Stimulated activated CD8-positive, alpha-beta memory T cell treated with anti-CD3 and anti-CD28 coated beads, Interleukin-7, amount 100 ng/mL, for 24 hours (primary cell): ENCODE results near the gene RAB26.
"Not testable (repeated sequence)": the region's sequence is repeated elsewhere in the genome, so short reads cannot be mapped to it uniquely, and the experiment has no call there.

ENCODE experiments used
- DNase-seq: peaks from one replicate; pipeline ENCODE4 v3.0.0-alpha.2; 2020; ENCODE audit warnings: low read depth

Gene RAB26

GRCh38 chr16:2117341-2117740, 31.1 kb upstream of the RAB26 start:
- DNase-seq = not testable (repeated sequence)

- DNase-seq = not testable (repeated sequence)
These were observed 30.3 kb upstream of the RAB26 start for GRCh38 chr16:2117960-2118722.

DNA sequence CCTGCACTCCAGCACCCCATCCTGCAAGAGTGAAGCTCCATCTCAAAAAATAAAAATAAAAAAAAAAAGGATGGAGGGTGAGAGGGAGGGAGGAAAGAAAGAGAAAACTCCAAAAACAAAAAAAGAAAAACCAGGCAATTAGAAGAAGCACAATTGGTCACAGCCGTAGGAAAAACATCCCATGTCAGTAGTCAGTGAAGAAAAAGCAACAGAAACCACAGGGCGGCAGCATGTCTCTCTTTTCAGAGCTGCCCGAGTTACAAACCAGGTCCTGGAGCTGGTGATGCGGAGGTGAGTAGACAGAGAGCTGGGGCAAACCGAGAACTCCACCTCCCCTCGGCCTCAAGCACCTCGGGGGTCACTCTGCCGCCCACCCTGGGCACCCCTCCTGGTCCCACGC, 27.1 kb upstream of the RAB26 start:
- DNase-seq = not testable (repeated sequence)

- DNase-seq = no peak
These were observed 26.6 kb upstream of the RAB26 start for GRCh38 chr16:2121853-2122252.

DNA sequence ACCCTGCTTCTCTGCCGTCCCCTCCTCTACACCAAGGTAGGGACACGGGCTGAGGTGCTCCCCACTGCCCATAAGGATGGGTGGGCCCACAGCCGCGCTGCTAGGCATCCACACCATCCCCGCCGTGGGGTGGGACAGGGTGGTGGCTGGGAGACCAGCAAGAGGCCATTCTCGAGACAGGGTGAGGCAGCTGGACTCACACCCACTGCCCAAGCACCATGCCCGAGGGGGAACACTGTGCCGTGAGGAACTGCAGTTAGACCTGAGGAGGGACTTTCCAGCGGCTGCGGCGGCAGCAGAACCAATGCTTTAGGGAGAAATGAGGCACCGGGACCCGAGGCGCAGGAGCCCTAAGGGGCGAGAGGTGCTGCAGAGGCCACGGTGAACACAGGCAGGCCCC, 26.0 kb upstream of the RAB26 start:
- no peak for DNase-seq

DNA sequence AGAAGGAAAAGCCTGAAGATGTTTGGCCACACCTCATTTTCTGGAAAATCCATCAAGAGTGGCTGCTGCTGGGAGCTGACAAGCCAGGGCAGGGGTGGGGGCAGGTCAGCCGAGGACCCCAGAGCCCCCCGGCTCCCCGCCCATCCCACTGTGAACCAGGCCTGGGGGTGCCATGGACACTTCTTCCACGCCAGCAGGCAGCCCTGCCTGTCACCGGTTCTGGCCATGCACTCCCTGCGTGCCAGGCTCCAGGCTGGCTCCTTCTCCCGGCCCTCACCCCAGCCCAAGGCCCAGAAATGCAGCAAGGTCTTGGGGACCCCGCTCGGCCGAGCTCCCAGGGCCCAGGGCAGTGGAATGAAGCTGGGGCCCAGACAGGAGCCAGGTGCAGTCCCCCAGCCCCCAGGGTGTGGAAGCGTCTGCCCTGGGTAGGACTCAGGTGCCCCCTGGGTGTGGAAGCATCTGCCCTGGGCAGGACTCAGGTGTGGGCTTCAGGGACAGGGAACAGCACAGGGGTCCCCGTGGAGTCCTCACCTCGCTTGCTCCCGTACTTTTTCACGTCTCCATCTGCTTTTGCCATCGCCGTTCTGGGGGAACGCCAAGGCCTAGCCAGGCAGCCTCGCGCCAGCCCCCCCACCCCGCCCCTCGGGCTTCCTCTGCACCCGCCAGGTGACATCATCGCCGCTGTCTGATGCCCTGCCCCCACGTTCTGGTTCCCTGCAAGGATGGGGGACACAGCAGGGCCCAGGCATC, 25.3 kb upstream of the RAB26 start:
- not testable (repeated sequence) for DNase-seq

DNA sequence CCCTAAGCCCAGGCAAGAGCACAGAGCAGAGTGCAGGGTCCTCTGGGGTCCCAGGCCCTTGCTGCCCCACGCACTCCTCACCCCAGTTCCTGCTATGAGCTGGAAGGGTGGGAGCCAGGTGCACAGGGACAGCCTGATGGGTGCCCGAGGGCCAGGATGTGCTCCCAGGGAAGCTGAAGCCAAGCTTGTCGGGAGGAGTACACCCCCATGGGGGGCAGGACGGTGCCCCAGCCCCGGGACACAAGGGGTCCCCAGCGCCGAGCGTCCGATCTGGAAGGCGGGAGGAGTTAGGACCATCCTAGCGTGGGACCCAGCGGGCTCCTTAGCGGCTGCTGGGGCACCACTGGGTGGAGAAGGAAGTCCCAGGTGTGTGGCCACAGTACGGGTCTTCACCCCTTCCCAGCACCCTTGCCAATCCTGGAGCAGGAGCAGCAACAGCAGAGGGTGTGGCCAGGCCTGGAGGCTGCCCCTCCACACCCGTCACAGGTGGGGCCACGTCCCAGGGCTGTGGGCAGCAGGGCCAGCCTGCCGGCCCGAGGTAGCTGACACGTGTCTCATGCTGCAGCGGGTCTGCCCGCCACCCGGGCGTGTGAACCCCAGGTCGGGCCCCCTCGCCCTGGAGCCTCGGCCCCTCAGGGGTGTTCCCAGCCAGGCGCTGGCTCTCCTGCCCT, 24.6 kb upstream of the RAB26 start:
- not testable (repeated sequence) for DNase-seq

DNA sequence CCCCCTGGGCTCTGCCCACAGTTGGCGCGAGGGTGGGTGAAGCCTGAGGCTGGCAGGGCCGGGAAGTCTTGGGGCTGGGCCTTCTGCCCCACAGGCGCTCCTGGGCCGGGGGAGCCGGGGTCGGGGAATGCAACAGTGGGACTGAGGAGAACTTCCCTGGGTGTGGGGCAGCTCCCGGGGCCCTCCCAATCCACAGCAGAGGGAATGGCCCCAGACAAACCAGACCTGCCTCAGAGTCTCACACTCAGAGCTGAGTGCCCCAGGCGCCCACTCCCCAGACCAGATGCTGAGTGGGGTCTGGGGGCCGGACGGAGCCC, 24.1 kb upstream of the RAB26 start:
- not testable (repeated sequence) for DNase-seq

- DNase-seq = not testable (repeated sequence)
These were observed 23.6 kb upstream of the RAB26 start for GRCh38 chr16:2124694-2125444.

DNA sequence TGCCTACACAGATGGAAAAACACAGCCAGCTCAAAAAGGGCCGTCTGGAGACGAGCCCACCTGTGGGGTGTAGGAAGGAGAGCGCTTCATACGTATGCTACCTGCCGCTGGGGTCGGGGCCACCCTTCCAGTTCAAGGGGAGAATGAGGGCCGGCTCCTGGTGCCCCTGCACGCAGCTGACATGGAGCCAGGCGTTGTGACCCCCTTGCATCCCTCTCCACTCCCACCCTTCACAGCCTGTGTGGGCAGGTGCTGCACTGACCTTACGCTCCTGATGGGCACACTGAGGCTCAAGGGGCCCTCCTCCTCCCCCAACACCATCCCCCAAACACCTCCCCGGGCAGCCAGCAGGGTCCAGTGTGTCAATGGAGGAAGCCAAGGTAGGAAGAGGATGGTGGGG, 22.8 kb upstream of the RAB26 start:
- not testable (repeated sequence) for DNase-seq

DNA sequence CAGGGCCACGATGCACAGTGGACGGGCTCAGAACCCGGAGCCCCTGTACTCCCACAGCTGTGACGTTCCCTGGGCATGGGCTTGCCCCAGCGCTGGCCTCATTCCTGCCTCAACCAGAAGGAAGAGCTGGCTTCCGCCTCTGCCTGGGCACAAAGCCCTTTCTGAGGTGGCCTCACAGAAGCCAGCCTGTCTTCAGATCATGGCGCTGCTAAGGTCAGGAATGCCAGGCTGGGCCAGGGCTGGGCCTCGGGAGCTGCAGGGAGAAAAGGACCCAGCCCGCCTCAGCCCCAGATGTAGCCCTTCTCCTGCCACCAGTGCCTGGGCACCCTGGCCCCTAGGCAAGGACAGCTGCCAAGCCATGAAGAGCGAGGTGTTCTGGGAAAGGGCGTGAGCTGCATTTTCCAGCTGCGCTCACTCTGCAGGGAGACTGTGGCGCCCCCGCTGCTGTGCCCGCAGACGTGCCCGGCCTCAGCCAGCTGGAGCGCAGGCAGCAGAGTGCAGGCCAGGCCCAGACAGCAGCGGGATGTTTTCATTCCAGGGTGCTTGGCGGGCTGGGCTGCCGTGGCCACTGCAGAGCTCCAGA, 22.2 kb upstream of the RAB26 start:
- DNase-seq = not testable (repeated sequence)

DNA sequence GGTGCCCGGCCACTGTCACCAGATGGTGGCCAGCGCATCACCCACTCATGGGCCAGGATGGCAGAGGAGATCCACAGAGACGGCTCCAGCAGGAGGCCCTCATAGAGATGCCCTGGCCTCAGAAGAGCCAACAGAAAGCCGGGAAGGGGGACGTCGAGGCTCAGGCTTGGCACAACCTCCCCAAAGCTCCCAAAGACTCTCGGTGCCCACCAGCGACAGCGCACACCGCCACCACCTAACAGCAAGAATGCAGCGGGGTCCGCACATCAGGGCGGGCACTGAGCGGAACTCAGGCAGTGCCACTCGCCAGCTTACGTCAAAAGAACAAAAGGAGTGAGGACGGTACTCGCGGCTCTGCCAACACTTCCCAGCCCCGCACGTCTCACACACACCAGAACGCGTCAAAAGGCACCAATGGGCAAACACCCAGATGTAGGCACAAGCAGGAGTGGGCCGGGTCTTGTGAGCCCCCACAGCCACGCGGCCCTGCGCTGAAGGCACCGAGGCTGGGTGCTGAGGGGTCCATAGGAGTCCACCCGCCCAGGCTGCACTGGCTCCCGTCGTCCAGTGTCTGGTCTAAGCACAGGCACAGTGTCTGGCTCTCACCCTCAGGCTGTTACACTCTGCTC, 21.4 kb upstream of the RAB26 start:
- not testable (repeated sequence) for DNase-seq

- not testable (repeated sequence) for DNase-seq
These were observed 20.7 kb upstream of the RAB26 start for GRCh38 chr16:2127630-2128280.

DNA sequence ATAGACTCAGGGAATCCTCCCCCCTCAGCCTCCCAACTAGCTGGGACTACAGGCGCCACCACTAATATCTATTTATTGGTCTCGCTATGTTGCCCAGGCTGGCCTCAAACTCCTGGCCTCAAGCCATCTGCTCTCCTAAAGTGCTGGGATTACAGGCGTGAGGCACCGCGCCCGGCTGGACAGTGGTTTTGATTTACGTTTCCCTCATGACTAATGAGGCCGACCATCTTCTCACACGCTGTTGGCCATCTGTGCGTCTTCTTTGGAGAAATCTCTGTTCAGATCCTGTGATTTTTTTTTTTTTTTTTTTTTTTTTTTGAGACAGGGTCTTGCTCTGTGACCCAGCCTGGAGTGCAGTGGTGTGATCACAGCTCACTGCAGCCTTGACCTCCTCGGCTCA, 19.2 kb upstream of the RAB26 start:
- DNase-seq = not testable (repeated sequence)

- not testable (repeated sequence) for DNase-seq
These were observed 18.5 kb upstream of the RAB26 start for GRCh38 chr16:2129890-2130447.

GRCh38 chr16:2133797-2134196, 14.6 kb upstream of the RAB26 start:
- DNase-seq = not testable (repeated sequence)

DNA sequence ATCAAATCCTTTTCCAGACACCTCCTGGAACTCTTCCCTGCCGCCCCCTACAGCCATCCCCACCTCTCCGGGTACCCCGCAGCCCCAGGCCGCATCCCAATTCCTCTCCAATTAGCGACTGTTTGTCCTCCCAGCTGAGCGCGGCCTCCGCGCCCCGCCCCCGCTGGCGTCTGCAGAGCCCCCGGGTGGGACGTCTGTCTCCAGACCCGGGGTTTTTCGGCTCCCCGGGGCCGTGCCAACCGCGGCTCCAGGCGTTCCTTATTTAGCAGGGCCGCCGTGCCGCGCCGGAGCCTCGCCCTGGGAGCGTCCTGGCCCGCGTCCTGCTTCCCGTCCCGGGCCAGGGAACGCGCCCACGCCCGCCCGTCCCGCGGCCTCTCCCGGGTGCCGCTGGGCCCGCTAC, 13.4 kb upstream of the RAB26 start:
- not testable (repeated sequence) for DNase-seq

DNA sequence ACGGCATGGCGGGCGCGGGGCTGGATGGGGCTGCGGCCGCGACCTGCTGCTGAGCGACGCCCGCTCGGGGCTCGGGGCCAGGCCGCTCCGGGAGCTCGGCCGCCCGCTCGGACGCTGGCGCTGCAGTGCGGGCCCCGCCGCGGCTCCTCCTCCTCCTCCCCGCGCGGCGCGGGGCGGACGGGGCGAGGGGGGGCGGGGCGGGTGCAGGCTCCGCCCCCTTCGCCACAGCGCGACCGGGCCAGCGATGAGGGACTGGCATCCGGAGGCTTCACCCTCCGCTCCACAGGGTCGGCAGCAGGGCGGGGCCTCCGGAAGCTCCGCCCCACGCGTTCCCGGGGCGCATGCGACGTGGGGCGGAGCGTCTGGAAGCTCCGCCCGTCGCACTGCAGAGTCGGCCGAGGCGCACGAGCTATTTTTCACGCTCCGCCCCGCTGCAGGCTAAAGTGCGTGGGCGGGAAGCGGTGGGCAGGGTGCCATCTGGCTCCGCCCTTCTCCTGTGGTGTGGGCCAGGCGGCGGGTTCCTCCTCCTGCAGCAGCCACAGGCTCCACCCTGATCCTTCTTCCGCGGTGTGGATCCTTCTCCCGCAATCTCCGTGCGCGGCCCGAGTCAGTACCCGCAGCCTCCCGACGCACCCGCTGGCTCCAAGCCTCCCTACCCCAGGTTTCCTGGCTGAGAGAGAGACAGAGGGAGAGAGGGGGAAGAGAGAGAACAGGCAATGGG, 12.5 kb upstream of the RAB26 start, which contains the start of gene PKD1:
TSS of gene PKD1 (minus strand) at position 129 of the 721 bp plus-strand sequence. CDS start 209 bp downstream, outside the sequence.
- DNase-seq = peak; percentile 95
